Gastroesophageal sphincter (tissue), 3 donors: ENCODE data around the gene NCKAP5L.

Source experiments
- POLR2A ChIP-seq, 2 donors: fragments of 450-650 bp; IDR thresholded peaks; one replicate each; pipeline ENCODE4 v1.6.1; 2017; ENCODE audit warnings: antibody characterized with exemption in 2 of 2, mild to moderate bottlenecking in 2 of 2, moderate library complexity in 1 of 2
- TF ChIP-seq, protein P1 (sequence below), 4 experiments: fragments of 200-600 bp in 2 of 4; fragments of 450-650 bp in 2 of 4; sonication (generic) in 1 of 4; IDR thresholded peaks; one replicate each; pipeline ENCODE4 v1.5.1; 2017 to 2019; ENCODE audit warnings: antibody characterized with exemption in 4 of 4, mild to moderate bottlenecking in 2 of 4, moderate library complexity in 2 of 4

DNA sequence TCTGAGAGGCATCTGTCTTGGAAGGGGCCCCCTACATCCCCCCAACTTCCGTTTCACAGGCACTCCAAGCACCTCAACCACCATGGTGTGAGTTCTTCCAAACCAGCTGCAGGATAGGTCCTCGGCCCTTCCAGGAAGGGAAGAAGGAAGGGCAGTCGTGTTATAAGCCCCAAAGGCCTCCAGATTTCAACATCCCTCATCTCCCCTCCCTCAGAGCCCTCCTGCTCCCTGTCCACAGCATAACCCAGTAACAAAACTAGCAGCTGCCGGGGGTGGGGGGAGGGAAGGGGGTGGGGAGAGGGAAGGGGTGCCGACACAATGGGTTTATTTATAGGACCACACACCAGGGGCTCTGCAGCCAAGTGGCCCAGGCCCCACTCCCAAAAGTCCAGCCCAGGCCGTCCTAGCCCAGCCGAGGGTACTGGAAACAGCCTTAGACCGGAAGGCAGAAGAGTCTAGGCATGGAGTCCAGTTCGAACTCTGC, 18.3 kb downstream of the NCKAP5L start:
- TF ChIP-seq, protein P1, sequence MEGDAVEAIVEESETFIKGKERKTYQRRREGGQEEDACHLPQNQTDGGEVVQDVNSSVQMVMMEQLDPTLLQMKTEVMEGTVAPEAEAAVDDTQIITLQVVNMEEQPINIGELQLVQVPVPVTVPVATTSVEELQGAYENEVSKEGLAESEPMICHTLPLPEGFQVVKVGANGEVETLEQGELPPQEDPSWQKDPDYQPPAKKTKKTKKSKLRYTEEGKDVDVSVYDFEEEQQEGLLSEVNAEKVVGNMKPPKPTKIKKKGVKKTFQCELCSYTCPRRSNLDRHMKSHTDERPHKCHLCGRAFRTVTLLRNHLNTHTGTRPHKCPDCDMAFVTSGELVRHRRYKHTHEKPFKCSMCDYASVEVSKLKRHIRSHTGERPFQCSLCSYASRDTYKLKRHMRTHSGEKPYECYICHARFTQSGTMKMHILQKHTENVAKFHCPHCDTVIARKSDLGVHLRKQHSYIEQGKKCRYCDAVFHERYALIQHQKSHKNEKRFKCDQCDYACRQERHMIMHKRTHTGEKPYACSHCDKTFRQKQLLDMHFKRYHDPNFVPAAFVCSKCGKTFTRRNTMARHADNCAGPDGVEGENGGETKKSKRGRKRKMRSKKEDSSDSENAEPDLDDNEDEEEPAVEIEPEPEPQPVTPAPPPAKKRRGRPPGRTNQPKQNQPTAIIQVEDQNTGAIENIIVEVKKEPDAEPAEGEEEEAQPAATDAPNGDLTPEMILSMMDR (IDR thresholded peaks at IDR 0.05), result no peak
- no peak for TF ChIP-seq POLR2A (IDR thresholded peaks at IDR 0.05)
